Measurements from ENCODE around the gene CACNB3.

GRCh38 chr12:48813465-48814261 lies 4.6 kb upstream of the CACNB3 start:
- TF ChIP-seq CTCF (IDR thresholded peaks at IDR 0.05; ENCODE audit: poor library complexity) (no peak), EZH2phosphoT487 (IDR thresholded peaks at IDR 0.05; ENCODE audit: low read depth, severe bottlenecking, unreplicated experiment) (no peak), EZH2 (IDR thresholded peaks at IDR 0.05; ENCODE audit: borderline replicate concordance) (no peak)
